Astrocyte (in vitro differentiated cells and primary cell): Measurements from ENCODE around the gene DHX8.
"Not testable (repeated sequence)": the region's sequence is repeated elsewhere in the genome, so short reads cannot be mapped to it uniquely, and the experiment has no call there.

ENCODE experiments used
- EZH2 ChIP-seq: IDR thresholded peaks from 2 replicates; pipeline ENCODE4 v1.6.1; 2012; ENCODE audit warnings: mild to moderate bottlenecking, low read length, inconsistent platforms; ENCODE audit not compliant: insufficient read depth
- TF ChIP-seq, protein P1 (sequence below): IDR thresholded peaks from 2 replicates; pipeline ENCODE4 v1.5.1; 2011; ENCODE audit warnings: low read depth, mild to moderate bottlenecking, inconsistent platforms, low read length, moderate library complexity; ENCODE audit not compliant: insufficient read depth

DNA sequence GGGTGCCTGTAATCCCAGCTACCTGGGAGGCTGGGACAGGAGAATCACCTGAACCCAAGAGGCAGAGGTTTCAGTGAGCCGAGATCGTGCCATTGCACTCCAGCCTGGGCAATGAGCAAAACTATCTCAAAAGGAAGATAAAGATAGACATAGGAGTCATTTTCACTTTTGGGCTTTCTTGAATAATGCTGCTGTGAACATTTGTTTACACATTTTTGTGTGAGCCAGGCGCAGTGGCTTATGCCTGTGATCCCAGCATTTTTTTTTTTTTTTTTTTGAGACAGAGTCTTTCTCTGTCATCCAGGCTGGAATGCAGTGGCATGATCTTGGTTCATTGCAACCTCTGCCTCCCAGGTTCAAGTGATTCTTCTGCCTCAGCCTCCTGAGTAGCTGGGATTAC is 27.4 kb downstream of the DHX8 start:
- TF ChIP-seq EZH2, result not testable (repeated sequence)
- TF ChIP-seq, protein P1, sequence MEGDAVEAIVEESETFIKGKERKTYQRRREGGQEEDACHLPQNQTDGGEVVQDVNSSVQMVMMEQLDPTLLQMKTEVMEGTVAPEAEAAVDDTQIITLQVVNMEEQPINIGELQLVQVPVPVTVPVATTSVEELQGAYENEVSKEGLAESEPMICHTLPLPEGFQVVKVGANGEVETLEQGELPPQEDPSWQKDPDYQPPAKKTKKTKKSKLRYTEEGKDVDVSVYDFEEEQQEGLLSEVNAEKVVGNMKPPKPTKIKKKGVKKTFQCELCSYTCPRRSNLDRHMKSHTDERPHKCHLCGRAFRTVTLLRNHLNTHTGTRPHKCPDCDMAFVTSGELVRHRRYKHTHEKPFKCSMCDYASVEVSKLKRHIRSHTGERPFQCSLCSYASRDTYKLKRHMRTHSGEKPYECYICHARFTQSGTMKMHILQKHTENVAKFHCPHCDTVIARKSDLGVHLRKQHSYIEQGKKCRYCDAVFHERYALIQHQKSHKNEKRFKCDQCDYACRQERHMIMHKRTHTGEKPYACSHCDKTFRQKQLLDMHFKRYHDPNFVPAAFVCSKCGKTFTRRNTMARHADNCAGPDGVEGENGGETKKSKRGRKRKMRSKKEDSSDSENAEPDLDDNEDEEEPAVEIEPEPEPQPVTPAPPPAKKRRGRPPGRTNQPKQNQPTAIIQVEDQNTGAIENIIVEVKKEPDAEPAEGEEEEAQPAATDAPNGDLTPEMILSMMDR, result not testable (repeated sequence)
